GM23338 (cell line): ENCODE results near the gene PDCD10. TPM values are rescaled to one million over a fixed set of nuclear protein-coding genes. Genes with fewer than 3 reads are reported as not detected.

Experiments
- ATAC-seq: fragments of 200-7000 bp; cut with Tn5 transposase; 3 replicates; pipeline ENCODE4 v1.9.1; 2020
- DNase-seq: peaks from one replicate; pipeline ENCODE4 v3.0.0-alpha.2; 2015; ENCODE audit warnings: low spot score
- H2AFZ ChIP-seq: fragments of 200-600 bp; sonication (generic); 2 replicates; pipeline ENCODE4 v1.8.0; 2016; ENCODE audit warnings: antibody characterized with exemption, mild to moderate bottlenecking, moderate library complexity
- H3F3A ChIP-seq: fragments of 200-600 bp; sonication (generic); replicated peaks from 2 replicates; pipeline ENCODE4 v1.8.0; 2017; ENCODE audit warnings: antibody characterized with exemption, mixed run types, low read depth
- H3K27ac ChIP-seq: fragments of 200-600 bp; sonication (generic); 2 replicates; pipeline ENCODE4 v1.6.1; 2016; ENCODE audit warnings: low read depth
- H3K27me3 ChIP-seq: fragments of 200-600 bp; sonication (generic); 2 replicates; pipeline ENCODE4 v1.8.0; 2016; ENCODE audit warnings: mild to moderate bottlenecking, mixed run types, moderate library complexity; ENCODE audit not compliant: insufficient read depth
- H3K36me3 ChIP-seq: fragments of 200-600 bp; sonication (generic); 2 replicates; pipeline ENCODE4 v1.8.0; 2016; ENCODE audit warnings: mild to moderate bottlenecking; ENCODE audit not compliant: insufficient read depth
- H3K4me1 ChIP-seq: fragments of 200-600 bp; sonication (generic); 2 replicates; pipeline ENCODE4 v1.8.0; 2016; ENCODE audit warnings: mild to moderate bottlenecking, moderate library complexity; ENCODE audit not compliant: insufficient read depth
- H3K4me2 ChIP-seq: fragments of 200-600 bp; sonication (generic); 2 replicates; pipeline ENCODE4 v1.7.1; 2017; ENCODE audit warnings: mixed run types
- H3K4me3 ChIP-seq: fragments of 200-600 bp; sonication (generic); 2 replicates; pipeline ENCODE4 v1.6.1; 2016; ENCODE audit warnings: mixed run types
- H3K79me2 ChIP-seq: fragments of 200-600 bp; sonication (generic); replicated peaks from 2 replicates; pipeline ENCODE4 v1.8.0; 2017; ENCODE audit warnings: mild to moderate bottlenecking; ENCODE audit not compliant: insufficient read depth
- H3K9me2 ChIP-seq: fragments of 200-600 bp; sonication (generic); 2 replicates; pipeline ENCODE4 v1.8.0; 2017; ENCODE audit not compliant: insufficient read depth
- H4K20me1 ChIP-seq: fragments of 200-600 bp; sonication (generic); replicated peaks from 2 replicates; pipeline ENCODE4 v1.8.0; 2017; ENCODE audit warnings: mild to moderate bottlenecking; ENCODE audit not compliant: insufficient read depth
- H3K27ac Mint-ChIP-seq: 2 replicates; pipeline ENCODE4 v1.8.0; 2020; ENCODE audit warnings: inconsistent platforms, mild to moderate bottlenecking, moderate library complexity, mixed read lengths
- H3K27me3 Mint-ChIP-seq: 3 replicates; pipeline ENCODE4 v1.8.0; 2022; ENCODE audit warnings: low read depth, mild to moderate bottlenecking, moderate library complexity, mixed read lengths, inconsistent platforms; ENCODE audit not compliant: insufficient read depth, poor library complexity
- H3K36me3 Mint-ChIP-seq: 3 replicates; pipeline ENCODE4 v1.8.0; 2021; ENCODE audit warnings: low read depth, mild to moderate bottlenecking, inconsistent platforms, moderate library complexity, mixed read lengths
- H3K4me1 Mint-ChIP-seq: 3 replicates; pipeline ENCODE4 v1.8.0; 2020; ENCODE audit warnings: mild to moderate bottlenecking, inconsistent platforms, mixed read lengths
- H3K4me3 Mint-ChIP-seq: 3 replicates; pipeline ENCODE4 v1.8.0; 2021; ENCODE audit warnings: moderate library complexity, mild to moderate bottlenecking, inconsistent platforms, mixed read lengths
- H3K9me3 Mint-ChIP-seq: 3 replicates; pipeline ENCODE4 v1.8.0; 2020; ENCODE audit warnings: moderate library complexity, mild to moderate bottlenecking, inconsistent platforms, mixed read lengths
- CREB1 ChIP-seq: fragments of 250-450 bp; sonication (Bioruptor Pico); IDR thresholded peaks from 2 replicates; pipeline ENCODE4 v1.5.0; 2020; ENCODE audit warnings: low read depth, mild to moderate bottlenecking, moderate library complexity
- EZH2 ChIP-seq: fragments of 200-600 bp; sonication (generic); IDR thresholded peaks from one replicate; pipeline ENCODE4 v1.8.0; 2017; ENCODE audit warnings: antibody characterized with exemption, mild to moderate bottlenecking, low read depth; ENCODE audit not compliant: unreplicated experiment
- EZH2phosphoT487 ChIP-seq: fragments of 200-600 bp; sonication (generic); IDR thresholded peaks from one replicate; pipeline ENCODE4 v1.8.1; 2018; ENCODE audit warnings: antibody characterized with exemption; ENCODE audit not compliant: unreplicated experiment
- NANOG ChIP-seq: IDR thresholded peaks from 2 replicates; pipeline ENCODE4 v1.6.1; 2016; ENCODE audit warnings: antibody characterized with exemption, borderline replicate concordance
- POLR2AphosphoS5 ChIP-seq: IDR thresholded peaks from 2 replicates; pipeline ENCODE4 v1.6.1; 2016; ENCODE audit warnings: antibody characterized with exemption, low read depth
- STAT1 ChIP-seq: IDR thresholded peaks from one replicate; pipeline ENCODE4 v1.6.1; 2016; ENCODE audit warnings: antibody characterized with exemption; ENCODE audit not compliant: unreplicated experiment
- ZNF114 ChIP-seq: fragments of 250-450 bp; sonication (Bioruptor Pico); IDR thresholded peaks from 2 replicates; pipeline ENCODE4 v1.5.0; 2020; ENCODE audit warnings: mild to moderate bottlenecking, moderate library complexity
- ZNF331 ChIP-seq: fragments of 250-450 bp; sonication (Bioruptor Pico); IDR thresholded peaks from 2 replicates; pipeline ENCODE4 v1.5.0; 2020; ENCODE audit warnings: low read depth, mild to moderate bottlenecking, moderate library complexity
- polyA plus RNA-seq: library from polyadenylated mRNA; unstranded; fragments of >200 nt; fragmentation: Nextera tagmentation; extraction: Ambion mirVana; gene quantifications from 2 replicates; pipeline ENCODE4 v1.2.1, GENCODE V29; 2016
- total RNA-seq: library from RNA; depleted of rRNA; stranded (reverse); fragments of >200 nt; shearing (Covaris generic); gene quantifications from 2 replicates; pipeline ENCODE4 v1.2.3, GENCODE V29; 2014
- TF ChIP-seq, protein P1 (sequence below), 2 experiments: fragments of 200-600 bp in 1 of 2; sonication (generic) in 1 of 2; conservative IDR thresholded peaks; 2 replicates each; pipeline versions ENCODE4 v1.5.1 to v1.6.1; 2016 to 2017; ENCODE audit warnings: antibody characterized with exemption in 2 of 2, low read depth in 2 of 2, mild to moderate bottlenecking in 2 of 2, moderate library complexity in 1 of 2

The PDCD10 gene
- total and polyA plus RNA-seq, 2 experiments from 2014 or later, result 95.2 to 125 TPM

DNA sequence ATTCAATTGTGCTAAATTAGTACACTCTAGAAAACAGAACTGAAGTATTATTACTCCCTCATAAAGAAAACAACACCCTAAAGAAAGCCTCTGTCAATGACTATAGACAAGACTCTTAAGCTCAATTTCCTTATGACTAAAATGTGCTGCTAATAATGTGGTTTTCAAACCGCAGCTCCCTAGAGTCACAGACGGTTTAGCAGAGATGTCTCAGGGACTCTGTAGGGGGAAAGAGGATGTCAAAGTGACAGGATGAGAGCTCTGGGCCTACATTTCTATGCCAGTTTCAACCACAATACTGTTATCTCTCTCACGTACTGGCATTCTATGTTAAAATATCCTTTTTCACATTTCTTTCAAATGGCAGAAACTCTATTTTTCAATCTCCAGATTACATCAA is 43.3 kb downstream of the PDCD10 start:
- Histone ChIP-seq H3K9me2 (no peaks in the 10 kb centered on the region), H3F3A (no peaks in the 10 kb centered on the region), H3K36me3 (peaks cover 8% of the 10 kb centered on the region; the same call in 1 of the 2 replicates), H3K4me1 (peaks cover 38% of the 10 kb centered on the region), H3K27ac (no peak overlapping the region), H3K4me2 (no peak overlapping the region), H4K20me1 (no peaks in the 10 kb centered on the region), H3K27me3 (no peaks in the 10 kb centered on the region), H2AFZ (no peak overlapping the region), H3K79me2 (0 out of 2 replicates have a peak, but pooled peaks cover 5% of the 10 kb centered on the region), H3K4me3 (no peak overlapping the region)
- Mint-ChIP-seq H3K27ac (peak overlapping the region; percentile 48), H3K9me3 (no peaks in the 10 kb centered on the region), H3K36me3 (peaks cover 24% of the 10 kb centered on the region), H3K4me3 (no peak overlapping the region), H3K4me1 (peaks cover 24% of the 10 kb centered on the region), H3K27me3 (no peaks in the 10 kb centered on the region)
- DNase-seq (no peak), ATAC-seq (no peak)
- no peak for TF ChIP-seq ZNF114
- TF ChIP-seq ZNF331 (CRISPR knock-in tag), result no peak
- TF ChIP-seq EZH2phosphoT487, result no peak
- TF ChIP-seq NANOG, result no peak
- TF ChIP-seq CREB1 (CRISPR knock-in tag), result no peak
- no peak for TF ChIP-seq EZH2
- no peak for TF ChIP-seq POLR2AphosphoS5
- TF ChIP-seq, protein P1, sequence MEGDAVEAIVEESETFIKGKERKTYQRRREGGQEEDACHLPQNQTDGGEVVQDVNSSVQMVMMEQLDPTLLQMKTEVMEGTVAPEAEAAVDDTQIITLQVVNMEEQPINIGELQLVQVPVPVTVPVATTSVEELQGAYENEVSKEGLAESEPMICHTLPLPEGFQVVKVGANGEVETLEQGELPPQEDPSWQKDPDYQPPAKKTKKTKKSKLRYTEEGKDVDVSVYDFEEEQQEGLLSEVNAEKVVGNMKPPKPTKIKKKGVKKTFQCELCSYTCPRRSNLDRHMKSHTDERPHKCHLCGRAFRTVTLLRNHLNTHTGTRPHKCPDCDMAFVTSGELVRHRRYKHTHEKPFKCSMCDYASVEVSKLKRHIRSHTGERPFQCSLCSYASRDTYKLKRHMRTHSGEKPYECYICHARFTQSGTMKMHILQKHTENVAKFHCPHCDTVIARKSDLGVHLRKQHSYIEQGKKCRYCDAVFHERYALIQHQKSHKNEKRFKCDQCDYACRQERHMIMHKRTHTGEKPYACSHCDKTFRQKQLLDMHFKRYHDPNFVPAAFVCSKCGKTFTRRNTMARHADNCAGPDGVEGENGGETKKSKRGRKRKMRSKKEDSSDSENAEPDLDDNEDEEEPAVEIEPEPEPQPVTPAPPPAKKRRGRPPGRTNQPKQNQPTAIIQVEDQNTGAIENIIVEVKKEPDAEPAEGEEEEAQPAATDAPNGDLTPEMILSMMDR (conservative IDR thresholded peaks at IDR 0.05; ENCODE audit: low read depth in 2 of 2), result no peak
- no peak for TF ChIP-seq STAT1

DNA sequence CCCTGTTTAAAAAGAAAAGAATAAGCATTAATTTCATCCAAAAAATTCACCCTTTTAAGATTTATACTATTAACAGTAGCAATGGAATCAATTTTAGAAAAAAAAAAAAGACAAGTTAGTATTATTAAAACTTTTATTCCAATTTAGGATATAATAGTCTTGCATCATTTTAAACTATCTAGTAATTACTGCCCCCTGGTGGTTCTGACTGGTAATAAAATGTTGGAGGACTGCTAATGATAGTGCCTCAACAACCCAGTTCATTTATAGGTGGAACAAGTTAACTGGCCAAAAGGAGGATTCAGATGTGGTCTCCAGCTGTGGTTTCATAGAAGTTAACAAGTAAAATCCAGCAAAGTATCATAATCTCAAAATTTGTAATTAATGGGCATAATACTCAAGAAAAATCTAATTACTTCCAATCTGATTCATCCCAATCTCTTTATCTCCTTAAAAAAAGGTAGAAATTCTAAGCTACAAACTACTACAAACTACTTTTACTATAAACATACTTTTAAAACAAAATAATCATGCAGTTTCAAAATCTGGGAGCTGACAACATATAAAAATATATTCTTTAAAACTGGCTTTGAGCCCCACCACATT is 50.2 kb downstream of the PDCD10 start:
- Histone ChIP-seq H4K20me1 (no peaks in the 10 kb centered on the region), H3K27ac (no peak overlapping the region), H3K4me1 (peaks cover 21% of the 10 kb centered on the region), H3K27me3 (no peaks in the 10 kb centered on the region), H3K9me2 (no peaks in the 10 kb centered on the region), H2AFZ (no peak overlapping the region), H3F3A (no peaks in the 10 kb centered on the region), H3K4me2 (no peak overlapping the region), H3K4me3 (no peak overlapping the region), H3K36me3 (peaks cover 3% of the 10 kb centered on the region; the same call in 1 of the 2 replicates), H3K79me2 (0 out of 2 replicates have a peak, but pooled peaks cover 5% of the 10 kb centered on the region)
- no peaks in the 10 kb centered on the region for H3K9me3 Mint-ChIP-seq
- DNase-seq (peak; percentile 88), ATAC-seq (peak; percentile 77)
- TF ChIP-seq, protein P1 (conservative IDR thresholded peaks at IDR 0.05; ENCODE audit: low read depth in 2 of 2), result peak; percentile 56 to 91
- TF ChIP-seq CREB1 (CRISPR knock-in tag), result no peak
- H3K27me3 Mint-ChIP-seq, result no peaks in the 10 kb centered on the region
- H3K4me1 Mint-ChIP-seq, result peaks cover 10% of the 10 kb centered on the region
- no peak overlapping the region for H3K27ac Mint-ChIP-seq
- H3K4me3 Mint-ChIP-seq, result no peak overlapping the region
- H3K36me3 Mint-ChIP-seq, result peaks cover 16% of the 10 kb centered on the region
